K562 (cell line): Measurements from ENCODE around the gene APOBEC3F. TPM values are rescaled to one million over a fixed set of nuclear protein-coding genes. Genes with fewer than 3 reads are reported as not detected.

Experiments
- C11orf30 ChIP-seq: fragments of 450-650 bp; IDR thresholded peaks from 2 replicates; pipeline ENCODE4 v1.6.1; 2016; ENCODE audit warnings: low read depth, mild to moderate bottlenecking
- CBFA2T2 ChIP-seq: fragments of 450-650 bp; conservative IDR thresholded peaks from 2 replicates; pipeline ENCODE4 v1.6.1; 2017; ENCODE audit warnings: mild to moderate bottlenecking
- EP300 ChIP-seq: IDR thresholded peaks from 2 replicates; pipeline ENCODE4 v1.6.1; 2012; ENCODE audit warnings: low read length, improper control_type of control experiment
- NFE2 ChIP-seq: IDR thresholded peaks from 2 replicates; pipeline ENCODE4 v1.6.1; 2014; ENCODE audit warnings: antibody characterized with exemption, low read depth
- NONO ChIP-seq, 2 experiments: fragments of 200-400 bp in 1 of 2; fragments of 450-650 bp in 1 of 2; formaldehyde crosslinking in 1 of 2; IDR thresholded peaks; 2 replicates each; pipeline ENCODE4 v1.6.1; 2017; ENCODE audit warnings: low read depth in 2 of 2, mild to moderate bottlenecking in 2 of 2, moderate library complexity in 2 of 2, low read length in 1 of 2
- PHF8 ChIP-seq: fragments of 200-600 bp; sonication (generic); IDR thresholded peaks from 2 replicates; pipeline ENCODE4 v1.6.1; 2012; ENCODE audit warnings: mixed run types, mild to moderate bottlenecking, inconsistent platforms, low read length, moderate library complexity, borderline replicate concordance
- POLR2AphosphoS5 ChIP-seq: IDR thresholded peaks from 2 replicates; pipeline ENCODE4 v1.6.1; 2011; ENCODE audit warnings: mild to moderate bottlenecking, low read depth, low read length, moderate library complexity; ENCODE audit not compliant: control insufficient read depth, insufficient read depth
- RB1 ChIP-seq: fragments of 450-650 bp; IDR thresholded peaks from 2 replicates; pipeline ENCODE4 v1.6.1; 2017; ENCODE audit warnings: low read depth, mild to moderate bottlenecking
- RBFOX2 ChIP-seq: fragments of 200-400 bp; formaldehyde crosslinking; IDR thresholded peaks from 2 replicates; pipeline ENCODE4 v1.6.1; 2017; ENCODE audit warnings: low read depth, mild to moderate bottlenecking, low read length, moderate library complexity
- RBM15 ChIP-seq: fragments of 200-400 bp; formaldehyde crosslinking; IDR thresholded peaks from 2 replicates; pipeline ENCODE4 v1.6.1; 2018; ENCODE audit warnings: mild to moderate bottlenecking, low read length, moderate library complexity; ENCODE audit not compliant: insufficient read depth
- SIN3B ChIP-seq: fragments of 450-650 bp; IDR thresholded peaks from 2 replicates; pipeline ENCODE4 v1.6.1; 2017; ENCODE audit warnings: low read depth, mild to moderate bottlenecking, moderate library complexity
- SMAD4 ChIP-seq: fragments of 250-450 bp; sonication (Bioruptor Pico); conservative IDR thresholded peaks from 2 replicates; pipeline ENCODE4 v1.8.0; 2021; ENCODE audit warnings: inconsistent platforms, mild to moderate bottlenecking, moderate library complexity
- YBX1 ChIP-seq: fragments of 450-650 bp; IDR thresholded peaks from 2 replicates; pipeline ENCODE4 v1.7.1; 2016; ENCODE audit warnings: mild to moderate bottlenecking
- ZBED1 ChIP-seq: IDR thresholded peaks from 2 replicates; pipeline ENCODE4 v1.6.1; 2014
- ZBTB1 ChIP-seq: sonication (generic); formaldehyde crosslinking; IDR thresholded peaks from 2 replicates; pipeline ENCODE4 v1.8.1; 2023; ENCODE audit warnings: missing genetic modification reagents, low read depth, mild to moderate bottlenecking, borderline replicate concordance
- ZBTB8A ChIP-seq: fragments of 450-650 bp; IDR thresholded peaks from 2 replicates; pipeline ENCODE4 v1.6.1; 2018; ENCODE audit warnings: mild to moderate bottlenecking, moderate library complexity; ENCODE audit not compliant: partially characterized antibody
- ZEB2 ChIP-seq: fragments of 450-650 bp; IDR thresholded peaks from 2 replicates; pipeline ENCODE4 v1.6.1; 2016
- polyA plus RNA-seq, 8 experiments: library from polyadenylated mRNA; depleted of rRNA in 4 of 8; stranded (reverse) in 5 of 8; unstranded in 3 of 8; fragments of >200 nt; fragmentation: Nextera tagmentation in 2 of 8; fragmentation: Illumina TruSeq in 1 of 8; extraction: Ambion mirVana in 2 of 8; extraction: Trizol in 1 of 8; gene quantifications; 2 replicates each; pipeline versions ENCODE4 v1.2.1 to v1.2.3, GENCODE V29; 2011 to 2014; ENCODE audit warnings: inconsistent platforms in 1 of 8, missing spikeins in 1 of 8
- total RNA-seq, 7 experiments: library from RNA; depleted of rRNA in 6 of 7; stranded (reverse); fragments of >200 nt in 6 of 7; fragmentation: Illumina TruSeq in 2 of 7; extraction: Trizol in 2 of 7; gene quantifications; 2 replicates each; pipeline versions ENCODE4 v1.2.1 to v1.2.3, GENCODE V29; 2011 to 2021; ENCODE audit warnings: low replicate concordance in 1 of 7
- TF ChIP-seq, protein P1 (sequence below): IDR thresholded peaks from 3 replicates; pipeline ENCODE4 v1.6.1; 2011; ENCODE audit warnings: borderline replicate concordance, mild to moderate bottlenecking, moderate library complexity; ENCODE audit not compliant: insufficient read length; ENCODE audit errors: extremely low read depth
- TF ChIP-seq, protein P2 (sequence below), 3 experiments: fragments of 200-800 bp in 1 of 3; fragments of 250-450 bp in 1 of 3; fragments of 450-650 bp in 1 of 3; sonication (Bioruptor Pico) in 1 of 3; sonication (Bioruptor generic) in 1 of 3; formaldehyde crosslinking in 1 of 3; IDR thresholded peaks; 2 replicates each; pipeline versions ENCODE4 v1.6.1 to v1.8.0; 2016 to 2022; ENCODE audit warnings: mild to moderate bottlenecking in 2 of 3, missing genetic modification characterization in 2 of 3, missing compliant biosample characterization in 1 of 3, moderate library complexity in 1 of 3
- TF ChIP-seq, protein P3 (sequence below): sonication (generic); formaldehyde crosslinking; IDR thresholded peaks from 2 replicates; pipeline ENCODE4 v1.8.0; 2022; ENCODE audit warnings: missing genetic modification reagents, mild to moderate bottlenecking, moderate library complexity, borderline replicate concordance

The APOBEC3F gene
- total and polyA plus RNA-seq, 9 of the 15 experiments (the other 6 are each of a cell fraction or from before 2014, with no cell fraction given), result 1.1 to 3.3 (median 1.9) TPM

DNA sequence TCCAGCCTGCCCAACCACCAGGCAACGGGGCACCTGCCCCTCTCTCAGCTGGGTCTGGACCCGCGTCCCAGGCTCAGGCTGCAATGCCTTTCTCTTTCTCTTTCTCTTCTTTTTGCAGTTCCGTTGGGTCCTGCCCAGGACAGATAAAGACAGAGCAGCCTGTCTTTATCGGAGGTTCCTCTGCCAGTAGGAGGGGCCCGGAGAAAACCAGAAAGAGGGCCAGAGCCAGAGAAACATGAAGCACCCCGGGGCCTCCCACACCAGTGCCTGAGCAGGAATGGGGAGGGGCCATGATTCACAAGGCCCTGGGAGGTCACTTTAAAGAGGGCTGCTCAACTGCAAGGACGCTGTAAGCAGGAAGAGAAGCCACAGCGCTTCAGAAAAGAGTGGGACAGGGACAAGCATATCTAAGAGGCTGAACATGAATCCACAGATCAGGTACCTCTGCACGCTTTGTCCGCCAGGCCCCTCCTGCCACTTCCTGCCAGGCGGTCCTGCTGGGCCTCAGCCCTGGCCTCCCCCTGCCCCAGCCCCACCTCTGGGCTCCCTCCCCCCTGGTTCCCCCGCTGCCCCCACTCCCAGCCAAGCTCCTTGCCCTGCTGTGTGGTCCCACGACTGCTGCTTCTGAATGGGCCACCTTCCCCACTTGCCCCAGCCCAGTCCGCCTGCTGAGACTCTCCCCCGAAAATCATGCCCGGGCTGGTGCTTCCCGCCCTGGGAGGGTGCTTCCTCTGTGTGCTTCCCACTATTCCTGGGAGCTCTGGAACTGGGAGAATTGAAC lies 26.5 kb upstream of the APOBEC3F start, which contains the start of gene APOBEC3C (continued):
- TF ChIP-seq SMAD4 (CRISPR knock-in tag) (0 out of 2 replicates have a peak, but pooled peaks have one; percentile 41), POLR2AphosphoS5 (peak; percentile 63; the same call in 1 of the 2 replicates), CBFA2T2 (peak; percentile 72), SIN3B (no peak), YBX1 (no peak), NONO (IDR thresholded peaks at IDR 0.05; ENCODE audit: low read depth in 2 of 2, low read length in 1 of 2) (0 out of 4 replicates have a peak, but pooled peaks of 1 of the 2 experiments have one; percentile 25), ZBED1 (no peak), RB1 (no peak), ZBTB8A (no peak), RBFOX2 (peak; percentile 69), C11orf30 (no peak), PHF8 (peak; percentile 68; the same call in 1 of the 2 replicates), ZBTB1 (CRISPR knock-in tag) (no peak), NFE2 (peak; percentile 2; the same call in 1 of the 2 replicates), EP300 (peak; percentile 81; the same call in 1 of the 2 replicates), ZEB2 (no peak), RBM15 (no peak)
- TF ChIP-seq, protein P1, sequence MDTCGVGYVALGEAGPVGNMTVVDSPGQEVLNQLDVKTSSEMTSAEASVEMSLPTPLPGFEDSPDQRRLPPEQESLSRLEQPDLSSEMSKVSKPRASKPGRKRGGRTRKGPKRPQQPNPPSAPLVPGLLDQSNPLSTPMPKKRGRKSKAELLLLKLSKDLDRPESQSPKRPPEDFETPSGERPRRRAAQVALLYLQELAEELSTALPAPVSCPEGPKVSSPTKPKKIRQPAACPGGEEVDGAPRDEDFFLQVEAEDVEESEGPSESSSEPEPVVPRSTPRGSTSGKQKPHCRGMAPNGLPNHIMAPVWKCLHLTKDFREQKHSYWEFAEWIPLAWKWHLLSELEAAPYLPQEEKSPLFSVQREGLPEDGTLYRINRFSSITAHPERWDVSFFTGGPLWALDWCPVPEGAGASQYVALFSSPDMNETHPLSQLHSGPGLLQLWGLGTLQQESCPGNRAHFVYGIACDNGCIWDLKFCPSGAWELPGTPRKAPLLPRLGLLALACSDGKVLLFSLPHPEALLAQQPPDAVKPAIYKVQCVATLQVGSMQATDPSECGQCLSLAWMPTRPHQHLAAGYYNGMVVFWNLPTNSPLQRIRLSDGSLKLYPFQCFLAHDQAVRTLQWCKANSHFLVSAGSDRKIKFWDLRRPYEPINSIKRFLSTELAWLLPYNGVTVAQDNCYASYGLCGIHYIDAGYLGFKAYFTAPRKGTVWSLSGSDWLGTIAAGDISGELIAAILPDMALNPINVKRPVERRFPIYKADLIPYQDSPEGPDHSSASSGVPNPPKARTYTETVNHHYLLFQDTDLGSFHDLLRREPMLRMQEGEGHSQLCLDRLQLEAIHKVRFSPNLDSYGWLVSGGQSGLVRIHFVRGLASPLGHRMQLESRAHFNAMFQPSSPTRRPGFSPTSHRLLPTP, result no peak
- TF ChIP-seq, protein P2, sequence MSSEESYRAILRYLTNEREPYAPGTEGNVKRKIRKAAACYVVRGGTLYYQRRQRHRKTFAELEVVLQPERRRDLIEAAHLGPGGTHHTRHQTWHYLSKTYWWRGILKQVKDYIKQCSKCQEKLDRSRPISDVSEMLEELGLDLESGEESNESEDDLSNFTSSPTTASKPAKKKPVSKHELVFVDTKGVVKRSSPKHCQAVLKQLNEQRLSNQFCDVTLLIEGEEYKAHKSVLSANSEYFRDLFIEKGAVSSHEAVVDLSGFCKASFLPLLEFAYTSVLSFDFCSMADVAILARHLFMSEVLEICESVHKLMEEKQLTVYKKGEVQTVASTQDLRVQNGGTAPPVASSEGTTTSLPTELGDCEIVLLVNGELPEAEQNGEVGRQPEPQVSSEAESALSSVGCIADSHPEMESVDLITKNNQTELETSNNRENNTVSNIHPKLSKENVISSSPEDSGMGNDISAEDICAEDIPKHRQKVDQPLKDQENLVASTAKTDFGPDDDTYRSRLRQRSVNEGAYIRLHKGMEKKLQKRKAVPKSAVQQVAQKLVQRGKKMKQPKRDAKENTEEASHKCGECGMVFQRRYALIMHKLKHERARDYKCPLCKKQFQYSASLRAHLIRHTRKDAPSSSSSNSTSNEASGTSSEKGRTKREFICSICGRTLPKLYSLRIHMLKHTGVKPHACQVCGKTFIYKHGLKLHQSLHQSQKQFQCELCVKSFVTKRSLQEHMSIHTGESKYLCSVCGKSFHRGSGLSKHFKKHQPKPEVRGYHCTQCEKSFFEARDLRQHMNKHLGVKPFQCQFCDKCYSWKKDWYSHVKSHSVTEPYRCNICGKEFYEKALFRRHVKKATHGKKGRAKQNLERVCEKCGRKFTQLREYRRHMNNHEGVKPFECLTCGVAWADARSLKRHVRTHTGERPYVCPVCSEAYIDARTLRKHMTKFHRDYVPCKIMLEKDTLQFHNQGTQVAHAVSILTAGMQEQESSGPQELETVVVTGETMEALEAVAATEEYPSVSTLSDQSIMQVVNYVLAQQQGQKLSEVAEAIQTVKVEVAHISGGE (CRISPR knock-in tag; IDR thresholded peaks at IDR 0.05), result peak in 1 of 3 experiments; percentile 52; a peak in 1 of 6 replicates
- TF ChIP-seq, protein P3, sequence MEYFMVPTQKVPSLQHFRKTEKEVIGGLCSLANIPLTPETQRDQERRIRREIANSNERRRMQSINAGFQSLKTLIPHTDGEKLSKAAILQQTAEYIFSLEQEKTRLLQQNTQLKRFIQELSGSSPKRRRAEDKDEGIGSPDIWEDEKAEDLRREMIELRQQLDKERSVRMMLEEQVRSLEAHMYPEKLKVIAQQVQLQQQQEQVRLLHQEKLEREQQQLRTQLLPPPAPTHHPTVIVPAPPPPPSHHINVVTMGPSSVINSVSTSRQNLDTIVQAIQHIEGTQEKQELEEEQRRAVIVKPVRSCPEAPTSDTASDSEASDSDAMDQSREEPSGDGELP, result peak; percentile 85
